H9 (cell line): ENCODE data around the gene ZSWIM4. TPM values are rescaled to one million over a fixed set of nuclear protein-coding genes. Genes with fewer than 3 reads are reported as not detected.
A peak's percentile ranks its signal among the peaks of the same experiment; 100 is the strongest.

Experiments used
- DNase-seq: peaks from one replicate; pipeline ENCODE4 v3.0.0-alpha.2; 2017
- H2AFZ ChIP-seq: one replicate; pipeline ENCODE4 v1.6.1; 2013; ENCODE audit warnings: mild to moderate bottlenecking, low read length, control low read depth, moderate library complexity
- H2AK5ac ChIP-seq: 2 replicates; pipeline ENCODE4 v1.6.1; 2013; ENCODE audit warnings: low read length, control low read depth, mixed read lengths; ENCODE audit not compliant: insufficient read length
- H2BK120ac ChIP-seq: one replicate; pipeline ENCODE4 v1.6.1; 2013; ENCODE audit warnings: low read depth, mild to moderate bottlenecking, low read length, control low read depth, inconsistent platforms; ENCODE audit not compliant: poor library complexity, severe bottlenecking
- H2BK12ac ChIP-seq: 2 replicates; pipeline ENCODE4 v1.6.1; 2013; ENCODE audit warnings: low read length, control low read depth, mixed read lengths, low read depth; ENCODE audit not compliant: insufficient read length
- H2BK15ac ChIP-seq: 2 replicates; pipeline ENCODE4 v1.6.1; 2013; ENCODE audit warnings: low read depth, low read length, control low read depth
- H2BK20ac ChIP-seq: one replicate; pipeline ENCODE4 v1.6.1; 2013; ENCODE audit warnings: low read depth, mild to moderate bottlenecking, low read length, control low read depth, inconsistent platforms; ENCODE audit not compliant: poor library complexity, severe bottlenecking
- H2BK5ac ChIP-seq: 2 replicates; pipeline ENCODE4 v1.6.1; 2013; ENCODE audit warnings: low read length, control low read depth, mixed read lengths; ENCODE audit not compliant: insufficient read length
- H3K14ac ChIP-seq: 2 replicates; pipeline ENCODE4 v1.6.1; 2013; ENCODE audit warnings: low read length, control low read depth; ENCODE audit not compliant: insufficient read depth
- H3K18ac ChIP-seq: 2 replicates; pipeline ENCODE4 v1.6.1; 2013; ENCODE audit warnings: low read depth, mild to moderate bottlenecking, mixed read lengths, low read length, control low read depth; ENCODE audit not compliant: insufficient read length
- H3K23ac ChIP-seq: 2 replicates; pipeline ENCODE4 v1.6.1; 2013; ENCODE audit warnings: low read length, control low read depth, mixed read lengths, low read depth; ENCODE audit not compliant: insufficient read length
- H3K23me2 ChIP-seq: 2 replicates; pipeline ENCODE4 v1.6.1; 2013; ENCODE audit warnings: low read depth, mild to moderate bottlenecking, mixed read lengths, low read length, control low read depth; ENCODE audit not compliant: insufficient read length, poor library complexity, severe bottlenecking
- H3K27ac ChIP-seq: 2 replicates; pipeline ENCODE4 v1.5.1; 2013; ENCODE audit warnings: low read length, control low read depth, mixed read lengths, low read depth; ENCODE audit not compliant: insufficient read length
- H3K27me3 ChIP-seq: 2 replicates; pipeline ENCODE4 v1.6.1; 2013; ENCODE audit warnings: low read length, control low read depth, inconsistent platforms; ENCODE audit not compliant: insufficient read depth
- H3K4ac ChIP-seq: 2 replicates; pipeline ENCODE4 v1.6.1; 2013; ENCODE audit warnings: low read depth, mild to moderate bottlenecking, control low read depth, inconsistent platforms, low read length, moderate library complexity
- H3K4me1 ChIP-seq: 2 replicates; pipeline ENCODE4 v1.6.1; 2013; ENCODE audit warnings: low read length, control low read depth, inconsistent platforms; ENCODE audit not compliant: insufficient read depth
- H3K4me2 ChIP-seq: 2 replicates; pipeline ENCODE4 v1.6.1; 2013; ENCODE audit warnings: low read length, control low read depth, mixed read lengths; ENCODE audit not compliant: insufficient read length, insufficient read depth
- H3K56ac ChIP-seq: 2 replicates; pipeline ENCODE4 v1.6.1; 2013; ENCODE audit warnings: low read depth, mild to moderate bottlenecking, mixed read lengths, low read length, control low read depth; ENCODE audit not compliant: insufficient read length
- H3K79me1 ChIP-seq: 2 replicates; pipeline ENCODE4 v1.6.1; 2013; ENCODE audit warnings: low read depth, mild to moderate bottlenecking, moderate library complexity, low read length, control low read depth, inconsistent platforms; ENCODE audit not compliant: insufficient read depth, poor library complexity, severe bottlenecking
- H3K79me2 ChIP-seq: 2 replicates; pipeline ENCODE4 v1.6.1; 2013; ENCODE audit warnings: low read length, control low read depth, inconsistent platforms; ENCODE audit not compliant: insufficient read depth
- H3K9ac ChIP-seq: 2 replicates; pipeline ENCODE4 v1.6.1; 2013; ENCODE audit warnings: low read length, control low read depth, mixed read lengths; ENCODE audit not compliant: insufficient read length; ENCODE audit errors: extremely low read depth
- H3K9me3 ChIP-seq: one replicate; pipeline ENCODE4 v1.6.1; 2013; ENCODE audit warnings: low read depth, low read length, inconsistent platforms; ENCODE audit not compliant: control insufficient read depth
- H3T11ph ChIP-seq: one replicate; pipeline ENCODE4 v1.6.1; 2013; ENCODE audit warnings: mild to moderate bottlenecking, low read length, control low read depth, inconsistent platforms
- H4K20me1 ChIP-seq: one replicate; pipeline ENCODE4 v1.6.1; 2013; ENCODE audit not compliant: control insufficient read depth, insufficient read length, insufficient read depth
- H4K5ac ChIP-seq: 2 replicates; pipeline ENCODE4 v1.6.1; 2013; ENCODE audit warnings: low read depth, mild to moderate bottlenecking, mixed read lengths, low read length, control low read depth; ENCODE audit not compliant: insufficient read length
- H4K8ac ChIP-seq: replicated peaks from 2 replicates; pipeline ENCODE4 v1.6.1; 2013; ENCODE audit warnings: low read length, control low read depth, mixed read lengths, low read depth; ENCODE audit not compliant: insufficient read length
- H4K91ac ChIP-seq: 2 replicates; pipeline ENCODE4 v1.6.1; 2013; ENCODE audit warnings: low read depth, mild to moderate bottlenecking, moderate library complexity, mixed read lengths, low read length, control low read depth; ENCODE audit not compliant: insufficient read length
- H3K27ac Mint-ChIP-seq, 3 experiments: 2 replicates in 2 of 3; 3 replicates in 1 of 3; pipeline ENCODE4 v1.8.0; 2020 to 2021; ENCODE audit warnings: mixed read lengths in 3 of 3, mild to moderate bottlenecking in 1 of 3, moderate library complexity in 1 of 3
- H3K27me3 Mint-ChIP-seq: 2 replicates; pipeline ENCODE4 v1.8.0; 2021; ENCODE audit warnings: low read depth, mild to moderate bottlenecking, moderate library complexity, mixed read lengths
- H3K36me3 Mint-ChIP-seq, 3 experiments: 2 replicates in 2 of 3; 3 replicates in 1 of 3; pipeline ENCODE4 v1.8.0; 2020 to 2021; ENCODE audit warnings: low read depth in 3 of 3, mixed read lengths in 3 of 3; ENCODE audit not compliant: insufficient read depth in 1 of 3
- H3K4me1 Mint-ChIP-seq, 2 experiments: 2 replicates each; pipeline ENCODE4 v1.8.0; 2020; ENCODE audit warnings: mixed read lengths in 2 of 2
- H3K4me3 Mint-ChIP-seq, 2 experiments: 2 replicates in 1 of 2; 3 replicates in 1 of 2; pipeline ENCODE4 v1.8.0; 2020 to 2021; ENCODE audit warnings: mild to moderate bottlenecking in 2 of 2, mixed read lengths in 2 of 2, moderate library complexity in 1 of 2
- H3K9me3 Mint-ChIP-seq, 2 experiments: 2 replicates in 1 of 2; 3 replicates in 1 of 2; pipeline ENCODE4 v1.8.0; 2020; ENCODE audit warnings: mild to moderate bottlenecking in 2 of 2, mixed read lengths in 2 of 2, moderate library complexity in 1 of 2
- WGBS: extraction: QIAGEN DNeasy Blood & Tissue Kit; methylation state at CpG from one replicate; pipeline ENCODE4 v1.1.7; 2013; ENCODE audit warnings: missing lambda C conversion rate, low lambda C conversion rate, mixed read lengths; ENCODE audit not compliant: insufficient read length; ENCODE audit errors: extremely low coverage; 5-methylcytosine and 5-hydroxymethylcytosine counted together
- total RNA-seq: library from RNA; stranded (reverse); gene quantifications from 2 replicates; pipeline ENCODE4 v1.2.1, GENCODE V29; 2021
- TF ChIP-seq, protein P1 (sequence below): fragments of 200-600 bp; sonication (generic); conservative IDR thresholded peaks from 3 replicates; pipeline ENCODE4 v1.8.0; 2021; ENCODE audit warnings: antibody characterized with exemption, mild to moderate bottlenecking

The ZSWIM4 gene
- total RNA-seq, 1 experiment from 2014 or later, result 50.7 TPM

DNA sequence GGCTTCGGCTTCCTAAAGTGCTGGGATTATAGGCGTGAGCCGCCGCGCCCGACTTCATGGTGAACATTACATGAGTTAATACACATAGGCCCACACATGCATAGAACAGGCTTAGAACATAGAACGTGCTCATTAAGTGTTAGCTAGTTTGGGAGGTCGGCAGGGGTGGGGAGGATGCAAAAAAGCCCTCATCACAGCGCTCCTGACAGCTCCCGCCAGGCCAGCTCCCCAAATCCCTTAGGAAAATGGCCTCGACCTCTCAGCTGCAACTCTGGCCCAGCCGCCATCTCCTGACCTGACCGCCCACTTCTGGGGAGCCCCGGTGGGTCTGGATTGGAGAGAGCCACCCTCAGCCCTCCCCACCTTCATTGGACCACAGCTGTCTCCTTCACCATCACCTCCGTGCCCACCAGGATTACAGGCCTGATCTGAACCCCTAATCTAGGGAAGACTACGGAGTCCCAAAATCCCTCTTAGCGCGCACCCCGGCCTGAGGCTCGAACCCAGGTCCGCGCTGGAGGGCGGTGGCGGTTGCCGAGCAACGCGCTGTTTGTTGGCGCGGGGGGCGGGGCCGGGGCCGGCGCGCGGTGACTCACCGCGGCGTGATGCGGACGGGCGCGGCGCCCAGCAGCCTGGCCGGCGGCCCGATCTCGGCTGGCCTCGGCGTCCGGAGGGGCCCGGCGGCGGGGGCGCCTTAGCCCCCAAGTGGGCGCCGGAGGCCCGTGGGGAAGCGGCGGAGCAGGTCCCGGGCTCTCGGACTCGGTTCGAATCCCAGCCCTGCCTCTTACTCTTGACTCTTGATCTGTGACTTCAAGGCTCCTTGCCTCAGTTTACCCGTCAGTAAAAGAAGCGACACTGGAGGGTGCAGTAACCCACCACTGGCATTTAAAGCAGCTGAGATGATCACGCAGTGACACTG, 55.0 kb downstream of the ZSWIM4 start:
- H2AFZ ChIP-seq, result no peak overlapping the region
- TF ChIP-seq, protein P1, sequence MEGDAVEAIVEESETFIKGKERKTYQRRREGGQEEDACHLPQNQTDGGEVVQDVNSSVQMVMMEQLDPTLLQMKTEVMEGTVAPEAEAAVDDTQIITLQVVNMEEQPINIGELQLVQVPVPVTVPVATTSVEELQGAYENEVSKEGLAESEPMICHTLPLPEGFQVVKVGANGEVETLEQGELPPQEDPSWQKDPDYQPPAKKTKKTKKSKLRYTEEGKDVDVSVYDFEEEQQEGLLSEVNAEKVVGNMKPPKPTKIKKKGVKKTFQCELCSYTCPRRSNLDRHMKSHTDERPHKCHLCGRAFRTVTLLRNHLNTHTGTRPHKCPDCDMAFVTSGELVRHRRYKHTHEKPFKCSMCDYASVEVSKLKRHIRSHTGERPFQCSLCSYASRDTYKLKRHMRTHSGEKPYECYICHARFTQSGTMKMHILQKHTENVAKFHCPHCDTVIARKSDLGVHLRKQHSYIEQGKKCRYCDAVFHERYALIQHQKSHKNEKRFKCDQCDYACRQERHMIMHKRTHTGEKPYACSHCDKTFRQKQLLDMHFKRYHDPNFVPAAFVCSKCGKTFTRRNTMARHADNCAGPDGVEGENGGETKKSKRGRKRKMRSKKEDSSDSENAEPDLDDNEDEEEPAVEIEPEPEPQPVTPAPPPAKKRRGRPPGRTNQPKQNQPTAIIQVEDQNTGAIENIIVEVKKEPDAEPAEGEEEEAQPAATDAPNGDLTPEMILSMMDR, result no peak

More for the DNA sequence above, 55.0 kb downstream of the ZSWIM4 start:
- H3K9ac ChIP-seq, result no peak overlapping the region
- H3K18ac ChIP-seq, result peak overlapping the region; percentile 97
- H4K5ac ChIP-seq, result peak overlapping the region; percentile 50
- H2BK20ac ChIP-seq, result peak overlapping the region; percentile 46
- H4K20me1 ChIP-seq, result no peaks in the 10 kb centered on the region
- no peak overlapping the region for H3K23ac ChIP-seq
- peak overlapping the region; percentile 98 for H3K14ac ChIP-seq
- peaks cover 7% of the 10 kb centered on the region; the same call in 1 of the 2 replicates for H3K4me1 ChIP-seq
- peak overlapping the region; percentile 94 for H2BK12ac ChIP-seq
- H3K9me3 ChIP-seq, result no peaks in the 10 kb centered on the region
- H3K27ac Mint-ChIP-seq, result peak overlapping the region in 2 of 3 experiments; percentile 88 to 95; a peak in 4 of 7 replicates
- no peaks in the 10 kb centered on the region for H3K27me3 Mint-ChIP-seq
- no peaks in the 10 kb centered on the region for H3K9me3 Mint-ChIP-seq
- WGBS, result no CpG with 5 or more reads among the region's 66 CpGs
- no peak overlapping the region for H2BK5ac ChIP-seq
- peak overlapping the region; percentile 83 for H3T11ph ChIP-seq
- H4K91ac ChIP-seq, result peak overlapping the region; percentile 94
- H3K4ac ChIP-seq, result peak overlapping the region; percentile 96
- H3K79me1 ChIP-seq, result no peaks in the 10 kb centered on the region
- no peak overlapping the region for H3K27ac ChIP-seq
- DNase-seq, result peak; percentile 81
- no peak overlapping the region for H2AK5ac ChIP-seq
- no peak overlapping the region for H4K8ac ChIP-seq
- peak overlapping the region; percentile 42 to 71 for H3K4me3 Mint-ChIP-seq
- peak overlapping the region; percentile 37 for H3K4me2 ChIP-seq
- peaks cover 7% of the 10 kb centered on the region for H3K23me2 ChIP-seq
- H3K36me3 Mint-ChIP-seq, result no peaks in the 10 kb centered on the region; a peak in 2 of 7 replicates
- peak overlapping the region; percentile 94 for H2BK120ac ChIP-seq
- no peak overlapping the region for H2BK15ac ChIP-seq
- H3K79me2 ChIP-seq, result no peaks in the 10 kb centered on the region
- peaks cover 23 to 27% of the 10 kb centered on the region in 2 experiments for H3K4me1 Mint-ChIP-seq
- H3K56ac ChIP-seq, result no peak overlapping the region
- H3K27me3 ChIP-seq, result no peaks in the 10 kb centered on the region
